8988T (cell line): ENCODE measurements around the gene PSMD8.
A peak's percentile ranks its signal among the peaks of the same experiment; 100 is the strongest.
"Not testable (repeated sequence)": the region's sequence is repeated elsewhere in the genome, so short reads cannot be mapped to it uniquely, and the experiment has no call there.

Experiments
- DNase-seq: peaks from one replicate; pipeline ENCODE4 v3.0.0; 2011

The PSMD8 gene

GRCh38 chr19:38374332-38375097, at the start of gene PSMD8:
Gene PSMD8, plus strand, starts transcription at chr19:38374571. Its CDS starts 31 bp downstream, at chr19:38374602.
- DNase-seq: peak; percentile 99

GRCh38 chr19:38326591-38326990, 47.8 kb upstream of the PSMD8 start:
- DNase-seq: no peak

- no peak for DNase-seq
Observed at GRCh38 chr19:38329651-38330050, 44.7 kb upstream of the PSMD8 start.

GRCh38 chr19:38331728-38332127, 42.6 kb upstream of the PSMD8 start:
- no peak for DNase-seq

GRCh38 chr19:38333245-38333644, 41.1 kb upstream of the PSMD8 start:
- no peak for DNase-seq

- DNase-seq: peak; percentile 98
Observed at GRCh38 chr19:38335949-38336637, 38.3 kb upstream of the PSMD8 start.

GRCh38 chr19:38336638-38337359, 37.6 kb upstream of the PSMD8 start:
- peak; percentile 90 for DNase-seq

- no peak for DNase-seq
Observed at GRCh38 chr19:38337360-38337653, 37.1 kb upstream of the PSMD8 start.

GRCh38 chr19:38339011-38339410, 35.4 kb upstream of the PSMD8 start:
- DNase-seq: not testable (repeated sequence)

GRCh38 chr19:38340927-38341326, 33.4 kb upstream of the PSMD8 start:
- DNase-seq: no peak

- no peak for DNase-seq
Observed at GRCh38 chr19:38346837-38347236, 27.5 kb upstream of the PSMD8 start.

GRCh38 chr19:38350883-38351282, 23.5 kb upstream of the PSMD8 start:
- DNase-seq: no peak

- no peak for DNase-seq
Observed at GRCh38 chr19:38351865-38352395, 22.4 kb upstream of the PSMD8 start.

GRCh38 chr19:38352611-38353010, 21.8 kb upstream of the PSMD8 start:
- no peak for DNase-seq

GRCh38 chr19:38355728-38356725, 18.3 kb upstream of the PSMD8 start:
- DNase-seq: no peak

GRCh38 chr19:38358071-38358470, 16.3 kb upstream of the PSMD8 start:
- DNase-seq: no peak

GRCh38 chr19:38359242-38360021, 14.9 kb upstream of the PSMD8 start:
- no peak for DNase-seq

GRCh38 chr19:38360351-38360750, 14.0 kb upstream of the PSMD8 start:
- DNase-seq: no peak

- DNase-seq: no peak
Observed at GRCh38 chr19:38360839-38361631, 13.3 kb upstream of the PSMD8 start.

GRCh38 chr19:38361633-38362075, 12.7 kb upstream of the PSMD8 start:
- peak; percentile 96 for DNase-seq
